ENCODE measurements around the gene LGALS8. TPM values are rescaled to one million over a fixed set of nuclear protein-coding genes. Genes with fewer than 3 reads are reported as not detected.

Gene LGALS8
- total RNA-seq, 1 experiment from 2014 or later, result 30.7 TPM

- ChIA-PET CTCF (no interaction called here), RAD21 (ENCODE audit: low non-redundant PET in 1 of 2, low total read pairs in 2 of 2, uncharacterized antibody in 2 of 2, unreplicated experiment in 2 of 2) (no interaction called here), POLR2A (interaction anchor here (0.9 kb wide), 1 partner anchor 9 kb away, joined by 3 read pairs; no protein-coding TSS in a partner anchor)
- ATAC-seq (peak; percentile 61), DNase-seq (ENCODE audit: low read depth, low spot score) (no peak)
- Histone ChIP-seq H2AFZ (ENCODE audit: low read depth, low read length, poor library complexity, severe bottlenecking) (no peak overlapping the region), H3K27ac (ENCODE audit: low read depth, low read length) (no peak overlapping the region), H3K27me3 (ENCODE audit: insufficient read depth, low read length) (no peaks in the 10 kb centered on the region), H3K9me2 (ENCODE audit: insufficient read depth) (no peaks in the 10 kb centered on the region), H3K9me3 (ENCODE audit: control insufficient read depth in 1 of 2, insufficient read depth in 1 of 2, low read depth in 1 of 2, low read length in 2 of 2) (no peaks in the 10 kb centered on the region), H3K36me3 (ENCODE audit: control insufficient read depth in 1 of 2, insufficient read depth in 2 of 2, low read length in 2 of 2) (peaks cover 27 to 43% of the 10 kb centered on the region in 2 experiments), H3K4me2 (ENCODE audit: low read length) (no peak overlapping the region), H3K4me3 (replicated peaks in 1 of 2; ENCODE audit: low read depth in 1 of 2, low read length in 2 of 2) (no peak overlapping the region), H3K4me1 (ENCODE audit: control insufficient read depth in 1 of 2, insufficient read depth in 2 of 2, low read length in 2 of 2) (0 out of 4 replicates have a peak, but pooled peaks cover 0 to 4% of the 10 kb centered on the region in 2 experiments), H3K9ac (ENCODE audit: low read length) (no peak overlapping the region), H4K20me1 (ENCODE audit: insufficient read depth) (no peaks in the 10 kb centered on the region), H3K79me2 (ENCODE audit: insufficient read depth, low read length) (peaks cover 5% of the 10 kb centered on the region; the same call in 1 of the 2 replicates)
- BruUV-seq (replicated peaks), result no TSS peak
- TF ChIP-seq CTCF (IDR thresholded peaks at IDR 0.05 in 2 of 3, conservative IDR thresholded peaks at IDR 0.05 in 1 of 3; ENCODE audit: borderline replicate concordance in 1 of 3, insufficient read depth in 1 of 3, low read depth in 2 of 3, low read length in 2 of 3) (peak in 2 of 3 experiments; percentile 13 to 29; a peak in 3 of 6 replicates), TCF7L2 (IDR thresholded peaks at IDR 0.05; ENCODE audit: borderline replicate concordance, extremely low read depth, insufficient read depth, insufficient read length) (no peak)
- intact Hi-C loops (cut with micrococcal nuclease), result no loop called here
These were observed 19.4 kb downstream of the LGALS8 start for GRCh38 chr1:236543065-236543669.

GRCh38 chr1:236545621-236546169 lies 21.9 kb downstream of the LGALS8 start:
- RAD21 ChIA-PET (ENCODE audit: low non-redundant PET in 1 of 2, low total read pairs in 2 of 2, uncharacterized antibody in 2 of 2, unreplicated experiment in 2 of 2), result no interaction called here
- no peaks in the 10 kb centered on the region for H3K27me3 ChIP-seq (ENCODE audit: insufficient read depth, low read length)
- no peaks in the 10 kb centered on the region for H3K9me3 ChIP-seq (ENCODE audit: control insufficient read depth in 1 of 2, insufficient read depth in 1 of 2, low read depth in 1 of 2, low read length in 2 of 2)
- H3K79me2 ChIP-seq (ENCODE audit: insufficient read depth, low read length), result peaks cover 4% of the 10 kb centered on the region; the same call in 1 of the 2 replicates
- no peak overlapping the region for H3K4me3 ChIP-seq (replicated peaks in 1 of 2; ENCODE audit: low read depth in 1 of 2, low read length in 2 of 2)
- H2AFZ ChIP-seq (ENCODE audit: low read depth, low read length, poor library complexity, severe bottlenecking), result no peak overlapping the region
- peaks cover 40 to 47% of the 10 kb centered on the region in 2 experiments for H3K36me3 ChIP-seq (ENCODE audit: control insufficient read depth in 1 of 2, insufficient read depth in 2 of 2, low read length in 2 of 2)
- 0 out of 4 replicates have a peak, but pooled peaks cover 0 to 4% of the 10 kb centered on the region in 2 experiments for H3K4me1 ChIP-seq (ENCODE audit: control insufficient read depth in 1 of 2, insufficient read depth in 2 of 2, low read length in 2 of 2)
- BruUV-seq (replicated peaks), result no TSS peak
- no peak for TF ChIP-seq MAX (IDR thresholded peaks at IDR 0.05)
- no peak for TF ChIP-seq POLR2AphosphoS5 (IDR thresholded peaks at IDR 0.05; ENCODE audit: low read depth, low read length)
- TF ChIP-seq TCF7L2 (IDR thresholded peaks at IDR 0.05; ENCODE audit: borderline replicate concordance, extremely low read depth, insufficient read depth, insufficient read length), result no peak
- no peak for TF ChIP-seq RAD21 (IDR thresholded peaks at IDR 0.05; ENCODE audit: low read depth)
- CTCF ChIA-PET, result no interaction called here
- POLR2A ChIA-PET, result no interaction called here
- no peak overlapping the region for H3K4me2 ChIP-seq (ENCODE audit: low read length)
- H3K9ac ChIP-seq (ENCODE audit: low read length), result no peak overlapping the region
- ATAC-seq (no peak), DNase-seq (ENCODE audit: low read depth, low spot score) (no peak)
- no peaks in the 10 kb centered on the region for H4K20me1 ChIP-seq (ENCODE audit: insufficient read depth)
- no peak overlapping the region for H3K27ac ChIP-seq (ENCODE audit: low read depth, low read length)
- H3K9me2 ChIP-seq (ENCODE audit: insufficient read depth), result no peaks in the 10 kb centered on the region
- intact Hi-C loops (cut with micrococcal nuclease), result no loop called here
